ENCODE measurements around the gene SNAP23. TPM values are rescaled to one million over a fixed set of nuclear protein-coding genes. Genes with fewer than 3 reads are reported as not detected.

The SNAP23 gene
- total and polyA plus RNA-seq, 4 donors = 74.3 to 88.0 (median 84.0) TPM

DNA sequence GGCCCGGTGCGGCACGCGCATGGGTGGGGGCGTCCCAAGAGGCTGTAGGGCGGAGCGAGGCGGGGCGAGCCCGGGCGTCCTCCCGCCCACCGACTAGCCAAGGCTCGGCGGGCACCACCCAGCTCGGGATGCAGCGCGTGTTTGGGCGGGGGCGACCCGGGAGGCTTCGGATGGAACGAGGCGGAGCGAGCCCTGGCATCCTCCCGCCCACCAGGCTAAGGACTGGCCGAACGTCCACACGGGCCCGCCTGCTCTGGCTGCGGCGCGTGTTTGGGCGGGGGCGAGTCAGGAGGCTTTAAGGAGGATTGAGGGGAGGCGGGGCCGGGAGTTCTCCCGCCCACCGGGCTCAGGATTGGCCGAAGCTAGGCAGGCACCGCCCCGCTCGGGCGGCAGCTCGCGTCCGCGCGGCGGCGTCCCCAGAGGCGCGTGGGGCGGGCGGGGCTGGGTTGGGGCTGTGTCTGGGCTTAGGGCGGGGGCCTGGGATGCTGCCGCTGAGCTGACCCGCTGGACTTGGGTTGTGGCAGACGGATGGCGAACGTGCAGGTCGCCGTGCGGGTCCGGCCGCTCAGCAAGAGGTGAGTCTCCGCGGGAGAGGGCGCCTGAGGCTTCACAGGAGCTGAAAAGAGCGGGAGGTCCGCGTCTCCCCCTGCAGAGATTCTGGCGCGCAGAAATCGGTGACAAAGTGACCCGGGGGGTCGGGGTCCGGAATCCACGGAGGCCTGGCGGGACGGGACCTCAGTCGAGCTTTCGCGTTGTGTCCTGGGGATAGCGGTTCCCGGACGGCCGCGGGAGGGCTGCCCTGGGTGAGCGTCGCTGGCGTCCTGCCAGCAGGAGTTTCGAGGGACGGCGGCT lies 80.0 kb downstream of the SNAP23 start, which contains the start of gene STARD9:
STARD9 (plus strand) TSS at position 419 of the 852 bp plus-strand sequence; CDS start at position 529, 110 bp downstream.
- Histone ChIP-seq H3K4me3 (ENCODE audit: low read length in 2 of 2) (peak within 1 kb of the TSS; percentile 59 to 72), H3K36me3 (ENCODE audit: control insufficient read depth in 1 of 2, insufficient read depth in 2 of 2, low read length in 1 of 2) (no peaks in the 10 kb centered on the region), H3K27ac (ENCODE audit: low read depth in 1 of 2, low read length in 2 of 2) (peak within 1 kb of the TSS; percentile 34 to 77), H3K27me3 (ENCODE audit: control insufficient read depth in 1 of 2, insufficient read depth in 2 of 2, low read length in 1 of 2) (no peaks in the 10 kb centered on the region), H3K4me1 (ENCODE audit: control insufficient read depth in 1 of 2, insufficient read depth in 2 of 2, low read length in 2 of 2) (peaks cover 0 to 2% of the 10 kb centered on the region in 2 donors), H3K9me3 (ENCODE audit: control insufficient read depth, low read length) (no peaks in the 10 kb centered on the region)
- ATAC-seq (ENCODE audit: low FRiP score) = peak; percentile 97
- WGBS, 2 donors = 0% methylated on average over 78 to 95 of the region's 95 CpGs
- peak; percentile 99 for DNase-seq
- intact Hi-C loops (cut with DNase I) = loop anchor here in 1 of 2 donors (5.0 kb wide), 2 partner anchors 42 to 83 kb away; partner anchors contain the start of gene ZNF106

DNA sequence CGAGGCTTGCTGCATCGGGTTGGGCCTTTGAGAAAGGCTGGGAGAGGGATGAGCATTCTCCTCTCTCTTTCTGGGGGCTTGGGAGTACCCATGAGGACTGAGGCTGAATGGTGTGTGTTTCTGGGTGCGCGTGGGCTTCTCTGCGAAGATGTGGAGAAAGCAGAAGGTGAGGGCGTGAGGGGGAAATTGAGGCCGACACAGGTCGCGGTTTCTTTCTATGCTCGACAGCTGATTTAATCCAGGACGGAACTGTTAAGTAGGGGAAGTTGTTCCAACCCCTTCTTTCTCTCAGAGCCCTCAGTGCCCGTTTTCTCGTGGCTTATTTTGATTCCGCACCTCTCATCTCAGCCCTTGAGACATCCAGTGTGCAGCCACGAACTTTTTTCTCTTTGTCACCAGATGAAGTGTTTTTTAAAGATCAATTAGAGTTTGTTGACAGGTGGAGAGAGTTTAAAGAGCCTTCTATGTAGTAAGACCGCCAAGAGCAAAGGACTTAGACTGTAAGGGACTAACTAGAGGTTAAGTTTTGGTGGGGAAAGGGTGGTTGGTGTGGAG lies 80.7 kb downstream of the SNAP23 start:
- H3K4me3 ChIP-seq (ENCODE audit: low read length in 2 of 2) = peak overlapping the region; percentile 59 to 72
- peak overlapping the region; percentile 34 to 77 for H3K27ac ChIP-seq (ENCODE audit: low read depth in 1 of 2, low read length in 2 of 2)
- H3K9me3 ChIP-seq (ENCODE audit: control insufficient read depth, low read length) = no peaks in the 10 kb centered on the region
- 2 to 3% methylated on average over 16 of the region's 16 CpGs for WGBS, 2 donors
- H3K36me3 ChIP-seq (ENCODE audit: control insufficient read depth in 1 of 2, insufficient read depth in 2 of 2, low read length in 1 of 2) = no peaks in the 10 kb centered on the region
- ATAC-seq (ENCODE audit: low FRiP score) = no peak
- peaks cover 0 to 2% of the 10 kb centered on the region in 2 donors for H3K4me1 ChIP-seq (ENCODE audit: control insufficient read depth in 1 of 2, insufficient read depth in 2 of 2, low read length in 2 of 2)
- no peaks in the 10 kb centered on the region for H3K27me3 ChIP-seq (ENCODE audit: control insufficient read depth in 1 of 2, insufficient read depth in 2 of 2, low read length in 1 of 2)
- intact Hi-C loops (cut with DNase I) = loop anchor here in 1 of 2 donors (5.0 kb wide), 2 partner anchors 41 to 84 kb away; partner anchors contain the start of gene ZNF106
- no peak for DNase-seq

DNA sequence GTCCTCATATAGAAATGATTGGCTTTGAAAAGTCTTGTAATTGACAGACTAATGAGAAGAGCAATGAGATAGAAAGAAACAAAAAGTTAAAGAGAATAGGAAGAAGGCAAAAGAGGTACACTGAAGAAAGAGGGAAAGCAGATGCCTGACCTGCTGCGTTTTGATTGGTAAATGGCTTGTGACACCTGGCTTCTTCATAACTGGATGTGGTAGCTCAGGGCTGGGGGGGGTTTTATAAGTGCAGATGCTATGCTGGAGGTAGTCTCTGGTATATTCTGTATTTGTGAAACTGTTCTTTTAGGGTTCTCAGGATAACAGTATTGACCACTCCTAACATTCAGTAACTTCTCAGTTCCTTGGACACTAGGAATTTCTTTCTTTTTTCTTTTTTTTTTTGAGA lies 81.3 kb downstream of the SNAP23 start:
- ATAC-seq (ENCODE audit: low FRiP score) = no peak
- DNase-seq = no peak
- H3K4me1 ChIP-seq (ENCODE audit: control insufficient read depth in 1 of 2, insufficient read depth in 2 of 2, low read length in 2 of 2) = peaks cover 0 to 2% of the 10 kb centered on the region in 2 donors
- H3K4me3 ChIP-seq (ENCODE audit: low read length in 2 of 2) = peak overlapping the region in 1 of 2 donors; percentile 59
- H3K9me3 ChIP-seq (ENCODE audit: control insufficient read depth, low read length) = no peaks in the 10 kb centered on the region
- H3K27ac ChIP-seq (ENCODE audit: low read depth in 1 of 2, low read length in 2 of 2) = no peak overlapping the region
- H3K36me3 ChIP-seq (ENCODE audit: control insufficient read depth in 1 of 2, insufficient read depth in 2 of 2, low read length in 1 of 2) = no peaks in the 10 kb centered on the region
- 74 to 81% methylated on average over 1 of the region's 1 CpG for WGBS, 2 donors
- intact Hi-C loops (cut with DNase I) = loop anchor here in 1 of 2 donors (5.0 kb wide), 2 partner anchors 41 to 84 kb away; partner anchors contain the start of gene ZNF106
- H3K27me3 ChIP-seq (ENCODE audit: control insufficient read depth in 1 of 2, insufficient read depth in 2 of 2, low read length in 1 of 2) = no peaks in the 10 kb centered on the region

DNA sequence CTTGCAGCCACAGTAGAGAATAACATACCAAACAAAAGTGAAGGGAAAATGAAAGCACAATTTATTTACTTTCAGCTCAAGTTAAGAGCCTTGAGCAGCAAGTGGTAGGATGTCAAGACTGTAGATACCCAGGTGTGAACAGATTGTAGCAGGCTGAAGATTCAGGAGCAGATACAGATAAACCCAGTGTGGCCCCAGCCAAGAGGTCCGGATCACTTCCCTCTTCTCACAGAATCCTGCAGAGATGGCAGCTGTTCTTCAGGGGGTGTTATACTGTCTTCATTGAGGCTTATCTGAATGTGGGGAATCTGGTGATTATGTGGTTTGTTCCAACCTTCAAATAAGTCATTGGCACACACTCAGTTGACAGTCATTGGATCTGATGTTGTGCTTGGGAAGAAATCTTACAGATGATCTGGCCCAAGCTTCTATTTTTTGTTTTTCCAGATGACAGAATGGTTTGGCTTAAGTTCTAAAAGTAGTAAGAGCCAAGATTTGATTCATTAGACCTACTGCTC lies 82.1 kb downstream of the SNAP23 start:
- Histone ChIP-seq H3K36me3 (ENCODE audit: control insufficient read depth in 1 of 2, insufficient read depth in 2 of 2, low read length in 1 of 2) (no peaks in the 10 kb centered on the region), H3K27me3 (ENCODE audit: control insufficient read depth in 1 of 2, insufficient read depth in 2 of 2, low read length in 1 of 2) (no peaks in the 10 kb centered on the region), H3K4me3 (ENCODE audit: low read length in 2 of 2) (no peak overlapping the region), H3K27ac (ENCODE audit: low read depth in 1 of 2, low read length in 2 of 2) (peak overlapping the region in 1 of 2 donors; percentile 50), H3K4me1 (ENCODE audit: control insufficient read depth in 1 of 2, insufficient read depth in 2 of 2, low read length in 2 of 2) (peaks cover 0 to 2% of the 10 kb centered on the region in 2 donors), H3K9me3 (ENCODE audit: control insufficient read depth, low read length) (no peaks in the 10 kb centered on the region)
- WGBS, 2 donors = 0 to 1% methylated on average over 1 of the region's 1 CpG
- ATAC-seq (ENCODE audit: low FRiP score) (no peak), DNase-seq (no peak)
- intact Hi-C loops (cut with DNase I) = loop anchor here in 1 of 2 donors (5.0 kb wide), 2 partner anchors 40 to 85 kb away; partner anchors contain the start of gene ZNF106

DNA sequence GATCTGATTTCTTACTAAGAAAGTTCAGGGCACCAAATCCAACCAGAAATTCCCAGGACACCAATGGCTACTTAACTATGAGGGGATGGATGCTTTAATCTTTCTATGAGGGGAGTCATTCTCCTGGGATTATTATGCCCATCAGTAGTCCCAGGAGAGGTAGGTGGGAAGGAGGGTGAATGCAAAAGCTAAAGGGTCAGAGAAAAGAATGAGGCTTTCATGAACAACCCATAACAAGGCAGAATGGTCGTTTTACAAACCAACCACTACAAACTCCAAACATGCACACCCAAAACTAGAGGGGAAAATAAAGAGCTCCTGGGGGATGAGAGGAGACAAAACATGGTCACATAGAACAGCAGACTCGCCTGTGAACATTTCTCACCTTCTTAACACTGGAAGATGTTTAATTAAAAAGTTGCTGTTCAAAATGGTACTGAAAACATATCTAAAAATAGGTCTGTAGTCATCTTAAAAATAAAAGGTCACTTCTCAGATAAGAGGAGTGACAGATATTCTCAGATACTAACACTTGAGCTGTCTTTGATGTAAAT lies 83.6 kb downstream of the SNAP23 start:
- H3K4me3 ChIP-seq (ENCODE audit: low read length in 2 of 2) = no peak overlapping the region
- no peaks in the 10 kb centered on the region for H3K9me3 ChIP-seq (ENCODE audit: control insufficient read depth, low read length)
- ATAC-seq (ENCODE audit: low FRiP score) (no peak), DNase-seq (no peak)
- H3K4me1 ChIP-seq (ENCODE audit: control insufficient read depth in 1 of 2, insufficient read depth in 2 of 2, low read length in 2 of 2) = peaks cover 2 to 4% of the 10 kb centered on the region in 2 donors
- intact Hi-C loops (cut with DNase I) = loop anchor here in 1 of 2 donors (5.0 kb wide), 2 partner anchors 38 to 87 kb away; partner anchors contain the start of gene ZNF106
- 79 to 88% methylated on average over 2 of the region's 2 CpGs for WGBS, 2 donors
- H3K27me3 ChIP-seq (ENCODE audit: control insufficient read depth in 1 of 2, insufficient read depth in 2 of 2, low read length in 1 of 2) = no peaks in the 10 kb centered on the region
- H3K36me3 ChIP-seq (ENCODE audit: control insufficient read depth in 1 of 2, insufficient read depth in 2 of 2, low read length in 1 of 2) = no peaks in the 10 kb centered on the region
- peak overlapping the region in 1 of 2 donors; percentile 24 for H3K27ac ChIP-seq (ENCODE audit: low read depth in 1 of 2, low read length in 2 of 2)

DNA sequence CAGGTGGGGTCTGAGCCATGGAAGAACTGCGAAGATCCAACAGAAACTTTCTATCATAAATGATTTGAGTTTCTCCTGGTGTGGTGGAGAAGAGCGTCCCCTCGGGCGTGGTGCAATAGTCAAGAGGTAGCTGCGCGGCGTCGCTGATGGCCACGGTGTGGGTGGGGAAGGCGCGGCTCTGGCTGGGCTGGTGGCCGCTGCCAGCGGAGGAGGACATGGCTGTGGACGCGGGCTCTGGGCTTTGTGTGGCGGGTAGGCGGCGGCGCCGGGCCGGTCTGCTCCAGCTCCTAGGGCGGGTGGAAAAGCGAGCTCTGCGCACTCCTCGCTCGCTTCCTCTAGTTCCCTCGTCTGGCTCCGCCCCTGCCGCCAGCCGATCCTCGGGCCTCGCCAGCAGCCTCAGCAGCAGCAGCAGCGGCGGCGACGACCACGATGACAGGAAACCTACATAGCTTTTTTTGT lies 85.9 kb downstream of the SNAP23 start:
- intact Hi-C loops (cut with DNase I) = no loop called here
- WGBS, 2 donors = 2% methylated on average over 37 of the region's 37 CpGs
- peaks cover 2 to 4% of the 10 kb centered on the region in 2 donors for H3K4me1 ChIP-seq (ENCODE audit: control insufficient read depth in 1 of 2, insufficient read depth in 2 of 2, low read length in 2 of 2)
- H3K27ac ChIP-seq (ENCODE audit: low read depth in 1 of 2, low read length in 2 of 2) = peak overlapping the region in 1 of 2 donors; percentile 42
- H3K4me3 ChIP-seq (ENCODE audit: low read length in 2 of 2) = peak overlapping the region; percentile 2 to 33
- ATAC-seq (ENCODE audit: low FRiP score) (peak; percentile 94), DNase-seq (peak; percentile 95 to 96)
- H3K36me3 ChIP-seq (ENCODE audit: control insufficient read depth in 1 of 2, insufficient read depth in 2 of 2, low read length in 1 of 2) = peaks cover 0 to 3% of the 10 kb centered on the region in 2 donors
- H3K9me3 ChIP-seq (ENCODE audit: control insufficient read depth, low read length) = no peaks in the 10 kb centered on the region
- no peaks in the 10 kb centered on the region for H3K27me3 ChIP-seq (ENCODE audit: control insufficient read depth in 1 of 2, insufficient read depth in 2 of 2, low read length in 1 of 2)

Measured in aorta (tissue), 5 donors.